Fibroblast of pulmonary artery (primary cell): ENCODE data around the gene XYLT1.

Source experiments
- DNase-seq: peaks from one replicate; pipeline ENCODE4 v3.0.0-alpha.2; 2010; ENCODE audit warnings: low read depth
- H3K4me3 ChIP-seq: replicated peaks from 2 replicates; pipeline ENCODE4 v1.5.1; 2011; ENCODE audit warnings: low read depth, mild to moderate bottlenecking, control low read depth, low read length, moderate library complexity
- TF ChIP-seq, protein P1 (sequence below): IDR thresholded peaks from 2 replicates; pipeline ENCODE4 v1.5.1; 2011; ENCODE audit warnings: mild to moderate bottlenecking, control low read depth, low read length, inconsistent platforms; ENCODE audit errors: missing control alignments

XYLT1 gene

DNA sequence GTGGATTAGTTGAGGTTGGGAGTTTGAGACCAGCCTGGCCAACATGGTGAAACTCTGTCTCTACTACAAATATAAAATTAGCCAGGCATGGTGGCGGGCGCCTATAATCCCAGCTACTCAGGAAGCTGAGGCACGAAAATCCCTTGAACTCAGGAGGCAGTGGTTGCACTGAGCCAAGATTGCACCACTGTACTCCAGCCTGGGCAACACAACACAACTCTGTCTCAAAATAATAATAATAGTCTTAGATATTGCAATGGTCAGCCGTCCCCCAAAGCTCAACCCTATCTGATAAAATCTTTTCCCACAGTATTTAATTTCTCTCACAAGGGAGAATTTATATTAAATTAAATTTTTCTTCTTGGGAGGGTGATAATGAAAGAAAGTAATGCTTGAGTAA is 169.6 kb downstream of the XYLT1 start:
- TF ChIP-seq, protein P1, sequence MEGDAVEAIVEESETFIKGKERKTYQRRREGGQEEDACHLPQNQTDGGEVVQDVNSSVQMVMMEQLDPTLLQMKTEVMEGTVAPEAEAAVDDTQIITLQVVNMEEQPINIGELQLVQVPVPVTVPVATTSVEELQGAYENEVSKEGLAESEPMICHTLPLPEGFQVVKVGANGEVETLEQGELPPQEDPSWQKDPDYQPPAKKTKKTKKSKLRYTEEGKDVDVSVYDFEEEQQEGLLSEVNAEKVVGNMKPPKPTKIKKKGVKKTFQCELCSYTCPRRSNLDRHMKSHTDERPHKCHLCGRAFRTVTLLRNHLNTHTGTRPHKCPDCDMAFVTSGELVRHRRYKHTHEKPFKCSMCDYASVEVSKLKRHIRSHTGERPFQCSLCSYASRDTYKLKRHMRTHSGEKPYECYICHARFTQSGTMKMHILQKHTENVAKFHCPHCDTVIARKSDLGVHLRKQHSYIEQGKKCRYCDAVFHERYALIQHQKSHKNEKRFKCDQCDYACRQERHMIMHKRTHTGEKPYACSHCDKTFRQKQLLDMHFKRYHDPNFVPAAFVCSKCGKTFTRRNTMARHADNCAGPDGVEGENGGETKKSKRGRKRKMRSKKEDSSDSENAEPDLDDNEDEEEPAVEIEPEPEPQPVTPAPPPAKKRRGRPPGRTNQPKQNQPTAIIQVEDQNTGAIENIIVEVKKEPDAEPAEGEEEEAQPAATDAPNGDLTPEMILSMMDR = no peak
- DNase-seq = no peak
- H3K4me3 ChIP-seq = no peak overlapping the region

DNA sequence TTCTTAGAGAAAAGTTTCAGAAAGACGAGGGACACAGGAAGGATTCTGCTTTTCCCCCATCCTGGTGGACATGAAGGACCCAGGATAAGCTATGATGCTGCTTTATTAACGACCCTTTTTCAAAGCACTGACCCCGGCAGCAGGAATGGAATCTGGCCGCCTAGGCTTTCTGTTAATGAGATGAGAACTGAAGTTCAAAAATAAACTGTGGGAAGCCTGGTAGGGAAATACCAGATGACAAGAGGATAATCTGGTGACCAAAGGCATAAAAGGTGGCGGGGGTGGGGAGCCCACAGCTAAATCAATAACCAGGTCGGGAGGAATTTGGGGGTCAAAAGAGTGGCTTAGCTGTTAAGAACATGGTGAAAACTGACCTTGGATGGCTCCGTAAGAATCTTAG is 171.0 kb downstream of the XYLT1 start:
- H3K4me3 ChIP-seq = no peak overlapping the region
- TF ChIP-seq, protein P1 = no peak
- no peak for DNase-seq

DNA sequence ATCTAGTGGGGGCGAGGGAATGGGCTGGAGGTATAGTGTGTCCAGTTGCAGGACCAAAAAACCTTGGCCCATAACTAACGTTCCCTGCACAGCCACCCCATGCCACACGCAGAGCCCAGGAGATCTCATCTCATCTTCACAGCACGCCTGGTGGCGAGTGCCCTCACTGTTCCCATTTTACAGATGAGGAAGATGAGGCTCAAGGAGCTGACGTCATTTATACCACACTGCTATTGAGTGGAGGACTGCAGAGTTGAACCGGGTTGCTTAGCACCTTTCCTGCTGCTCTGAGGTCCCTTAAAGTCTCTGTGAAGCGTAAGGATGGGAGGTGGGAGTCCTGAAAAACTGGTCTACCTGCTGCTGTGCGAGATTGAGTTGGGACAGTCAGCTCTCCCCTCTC is 172.5 kb downstream of the XYLT1 start:
- TF ChIP-seq, protein P1 = no peak
- H3K4me3 ChIP-seq = no peak overlapping the region
- DNase-seq = no peak

DNA sequence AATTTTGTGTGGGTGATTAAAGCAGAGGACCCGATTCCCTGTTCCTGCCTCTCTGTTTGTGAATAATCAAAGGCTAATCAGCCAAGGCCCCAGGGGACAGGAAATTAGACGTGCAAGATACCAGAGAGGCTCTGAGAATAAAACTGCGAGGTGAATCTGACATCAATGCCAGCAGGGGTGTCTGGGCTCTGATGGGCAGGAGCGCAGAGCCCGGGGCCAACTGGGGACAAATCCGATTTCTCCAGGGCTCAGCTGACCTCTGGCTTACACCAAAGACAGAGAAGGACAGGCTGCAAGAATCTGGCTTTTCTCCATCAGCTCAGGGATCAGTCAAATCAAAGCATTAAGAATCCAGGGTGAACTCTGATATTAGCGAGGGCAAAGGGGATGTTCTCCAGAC is 174.3 kb downstream of the XYLT1 start:
- no peak overlapping the region for H3K4me3 ChIP-seq
- TF ChIP-seq, protein P1 = no peak
- DNase-seq = no peak

DNA sequence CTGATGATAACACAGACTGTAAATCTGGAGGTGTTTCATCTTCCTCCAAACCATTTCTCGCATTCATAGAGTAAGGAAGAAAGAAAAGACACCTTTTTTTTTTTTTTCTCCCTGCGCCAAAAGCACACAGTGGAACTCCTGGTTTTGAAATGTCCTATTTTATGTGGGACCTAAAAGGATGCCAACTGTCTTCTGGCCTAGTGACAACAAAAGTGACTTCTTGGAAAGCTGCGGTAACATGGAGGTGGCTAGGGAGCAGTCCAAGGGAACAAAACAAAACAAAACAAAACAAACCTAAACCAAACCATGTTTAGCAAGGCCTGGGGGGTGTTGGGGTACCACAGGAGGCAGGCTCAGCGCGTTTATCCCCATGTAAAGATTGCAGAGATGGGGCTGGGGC is 174.8 kb downstream of the XYLT1 start:
- no peak for DNase-seq
- TF ChIP-seq, protein P1 = no peak
- no peak overlapping the region for H3K4me3 ChIP-seq

DNA sequence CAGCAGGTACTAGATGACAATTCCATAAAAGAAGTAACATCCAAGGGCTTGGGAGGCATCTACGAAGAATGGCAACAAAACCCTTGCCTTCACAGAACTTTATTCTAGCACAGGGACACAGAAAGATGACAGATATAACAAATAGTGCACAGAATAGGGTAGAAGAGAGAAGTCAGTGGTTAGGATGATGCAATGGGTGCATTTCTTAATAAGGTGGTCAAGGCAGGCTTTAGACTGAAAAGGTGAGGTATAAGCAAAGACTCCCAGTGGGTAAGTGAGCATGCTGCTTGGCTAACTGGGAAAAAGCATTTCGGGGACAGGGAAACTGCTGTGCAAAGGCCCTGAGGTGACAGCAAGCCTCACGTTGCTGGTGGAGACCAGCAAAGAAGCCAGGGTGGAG is 175.9 kb downstream of the XYLT1 start:
- TF ChIP-seq, protein P1 = no peak
- no peak for DNase-seq
- H3K4me3 ChIP-seq = no peak overlapping the region

DNA sequence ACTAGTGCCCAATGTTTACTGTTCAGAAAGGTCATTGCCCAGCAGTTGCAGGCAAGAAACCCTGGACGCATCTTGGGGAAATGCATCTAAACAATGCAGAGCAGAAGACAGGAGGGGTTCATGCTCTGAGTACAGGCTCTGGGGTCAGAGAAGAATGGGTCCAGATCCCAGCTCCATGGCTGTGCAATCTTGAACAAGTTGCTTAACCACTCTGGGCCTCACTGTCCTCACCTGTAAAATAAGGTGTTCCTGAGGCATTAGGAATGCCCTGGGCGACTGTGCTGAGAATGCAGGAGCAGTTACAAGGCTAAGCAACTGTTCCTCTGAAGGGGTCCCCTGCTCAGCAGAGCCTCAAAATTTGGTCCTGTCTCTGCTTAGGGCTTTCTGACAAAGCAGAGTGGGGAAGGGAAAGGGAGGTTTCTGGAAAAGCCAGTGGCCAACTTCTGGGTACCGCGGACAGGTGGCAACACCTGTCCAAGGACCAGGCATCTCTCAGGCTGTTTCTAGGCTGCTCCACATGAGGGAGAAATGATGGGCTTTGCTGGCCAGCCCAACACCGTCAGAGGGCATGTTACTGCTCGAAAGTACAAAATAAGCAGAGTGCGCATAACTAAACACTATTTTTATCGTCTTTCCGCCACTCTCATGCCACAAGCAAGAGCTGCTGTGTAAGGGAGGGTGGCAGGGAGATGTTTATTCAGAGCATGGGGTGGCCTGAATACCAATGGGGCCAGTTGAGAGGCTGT is 176.8 kb downstream of the XYLT1 start:
- TF ChIP-seq, protein P1 = no peak
- DNase-seq = no peak
- H3K4me3 ChIP-seq = no peak overlapping the region
